DOHH2 (cell line): ENCODE measurements around the gene SHC3.

Experiments used
- EZH2phosphoT487 ChIP-seq: fragments of 200-600 bp; sonication (generic); IDR thresholded peaks from 2 replicates; pipeline ENCODE4 v1.6.1; 2017; ENCODE audit warnings: borderline replicate concordance, mild to moderate bottlenecking, antibody characterized with exemption, low read length, moderate library complexity, mixed read lengths
- TF ChIP-seq, protein P1 (sequence below): fragments of 200-600 bp; sonication (generic); IDR thresholded peaks from one replicate; pipeline ENCODE4 v1.5.1; 2014; ENCODE audit warnings: antibody characterized with exemption, mild to moderate bottlenecking, low read depth, low read length; ENCODE audit not compliant: poor library complexity, severe bottlenecking

DNA sequence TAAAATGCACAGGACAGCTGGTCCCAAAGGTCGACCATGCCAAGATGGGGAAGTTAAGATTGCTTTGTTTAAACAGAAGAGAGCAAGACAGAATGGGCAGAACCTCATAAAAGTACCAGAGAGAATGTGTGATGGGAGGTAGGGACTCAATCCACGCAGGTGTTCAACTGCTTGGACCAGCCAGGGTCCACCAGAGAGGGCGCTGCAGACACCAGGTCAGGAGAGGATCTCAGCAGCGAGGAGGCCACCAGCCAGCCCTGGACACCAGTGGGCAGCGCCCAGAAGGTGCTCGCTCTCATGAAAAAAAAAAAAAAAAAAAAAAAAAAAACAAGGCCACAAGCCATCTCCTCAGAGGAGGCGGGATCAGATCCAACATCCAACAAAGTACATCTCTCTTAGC, 81.8 kb downstream of the SHC3 start:
- TF ChIP-seq EZH2phosphoT487 = no peak
- TF ChIP-seq, protein P1, sequence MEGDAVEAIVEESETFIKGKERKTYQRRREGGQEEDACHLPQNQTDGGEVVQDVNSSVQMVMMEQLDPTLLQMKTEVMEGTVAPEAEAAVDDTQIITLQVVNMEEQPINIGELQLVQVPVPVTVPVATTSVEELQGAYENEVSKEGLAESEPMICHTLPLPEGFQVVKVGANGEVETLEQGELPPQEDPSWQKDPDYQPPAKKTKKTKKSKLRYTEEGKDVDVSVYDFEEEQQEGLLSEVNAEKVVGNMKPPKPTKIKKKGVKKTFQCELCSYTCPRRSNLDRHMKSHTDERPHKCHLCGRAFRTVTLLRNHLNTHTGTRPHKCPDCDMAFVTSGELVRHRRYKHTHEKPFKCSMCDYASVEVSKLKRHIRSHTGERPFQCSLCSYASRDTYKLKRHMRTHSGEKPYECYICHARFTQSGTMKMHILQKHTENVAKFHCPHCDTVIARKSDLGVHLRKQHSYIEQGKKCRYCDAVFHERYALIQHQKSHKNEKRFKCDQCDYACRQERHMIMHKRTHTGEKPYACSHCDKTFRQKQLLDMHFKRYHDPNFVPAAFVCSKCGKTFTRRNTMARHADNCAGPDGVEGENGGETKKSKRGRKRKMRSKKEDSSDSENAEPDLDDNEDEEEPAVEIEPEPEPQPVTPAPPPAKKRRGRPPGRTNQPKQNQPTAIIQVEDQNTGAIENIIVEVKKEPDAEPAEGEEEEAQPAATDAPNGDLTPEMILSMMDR = no peak
